GM18867 (cell line): Measurements from ENCODE around the gene NECAP2.
A peak's percentile ranks its signal among the peaks of the same experiment; 100 is the strongest.

Experiments
- ATAC-seq: cut with Tn5 transposase; IDR thresholded peaks from one replicate; pipeline ENCODE4 v1.9.1; 2021; ENCODE audit warnings: mild to moderate bottlenecking, moderate library complexity; ENCODE audit not compliant: unreplicated experiment

The NECAP2 gene, protein sequence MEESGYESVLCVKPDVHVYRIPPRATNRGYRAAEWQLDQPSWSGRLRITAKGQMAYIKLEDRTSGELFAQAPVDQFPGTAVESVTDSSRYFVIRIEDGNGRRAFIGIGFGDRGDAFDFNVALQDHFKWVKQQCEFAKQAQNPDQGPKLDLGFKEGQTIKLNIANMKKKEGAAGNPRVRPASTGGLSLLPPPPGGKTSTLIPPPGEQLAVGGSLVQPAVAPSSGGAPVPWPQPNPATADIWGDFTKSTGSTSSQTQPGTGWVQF

GRCh38 chr1:16440470-16441281, at the start of gene NECAP2:
NECAP2 (plus strand) TSS chr1:16440724; CDS start chr1:16440762, 38 bp downstream.
- peak; percentile 83 for ATAC-seq

GRCh38 chr1:16391411-16391810, 49.1 kb upstream of the NECAP2 start:
- no peak for ATAC-seq

- no peak for ATAC-seq
These were observed 47.6 kb upstream of the NECAP2 start for GRCh38 chr1:16392740-16393569.

GRCh38 chr1:16393570-16394521, 46.7 kb upstream of the NECAP2 start:
- no peak for ATAC-seq

GRCh38 chr1:16394977-16395376, 45.5 kb upstream of the NECAP2 start:
- ATAC-seq, result no peak

DNA sequence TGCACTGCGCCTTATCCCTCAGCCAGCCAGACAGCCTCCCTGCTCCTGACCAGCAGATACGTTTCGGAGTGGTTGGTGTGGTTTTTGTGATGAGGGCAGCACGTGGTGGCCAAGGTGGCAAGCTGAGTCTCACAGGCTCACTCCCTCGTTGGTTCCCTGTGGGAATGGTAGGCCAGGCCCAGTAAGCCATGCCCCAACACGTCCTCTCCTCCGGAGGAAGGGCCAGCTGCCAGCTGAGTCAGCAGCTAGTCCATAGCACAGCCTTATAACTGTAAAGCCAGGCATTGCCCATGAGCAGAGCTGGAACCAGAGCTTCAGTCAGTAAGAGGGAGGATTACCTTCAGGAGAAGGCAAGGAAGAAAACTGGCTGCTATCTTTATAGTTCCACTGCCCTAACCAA, 43.9 kb upstream of the NECAP2 start:
- no peak for ATAC-seq

DNA sequence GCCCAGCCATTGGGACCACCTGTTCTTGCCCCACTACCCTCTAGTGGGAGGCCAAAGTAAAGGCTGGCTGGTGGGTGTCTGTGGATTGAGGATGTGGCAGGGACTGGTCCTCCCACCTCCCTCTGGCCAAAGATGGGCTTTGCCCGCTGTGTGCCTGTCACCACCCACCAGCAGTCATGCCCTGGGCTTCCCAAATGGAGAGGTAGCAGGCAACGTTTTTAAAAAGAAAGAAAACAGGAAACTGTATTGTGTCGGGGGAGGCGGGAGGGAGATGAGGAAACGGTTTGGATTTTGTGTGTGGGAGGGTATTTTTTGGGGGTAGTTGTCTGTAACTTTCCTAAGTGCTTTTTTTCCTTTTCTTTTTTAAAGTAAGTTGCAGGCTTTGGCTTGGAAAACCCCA, 43.4 kb upstream of the NECAP2 start:
- no peak for ATAC-seq

DNA sequence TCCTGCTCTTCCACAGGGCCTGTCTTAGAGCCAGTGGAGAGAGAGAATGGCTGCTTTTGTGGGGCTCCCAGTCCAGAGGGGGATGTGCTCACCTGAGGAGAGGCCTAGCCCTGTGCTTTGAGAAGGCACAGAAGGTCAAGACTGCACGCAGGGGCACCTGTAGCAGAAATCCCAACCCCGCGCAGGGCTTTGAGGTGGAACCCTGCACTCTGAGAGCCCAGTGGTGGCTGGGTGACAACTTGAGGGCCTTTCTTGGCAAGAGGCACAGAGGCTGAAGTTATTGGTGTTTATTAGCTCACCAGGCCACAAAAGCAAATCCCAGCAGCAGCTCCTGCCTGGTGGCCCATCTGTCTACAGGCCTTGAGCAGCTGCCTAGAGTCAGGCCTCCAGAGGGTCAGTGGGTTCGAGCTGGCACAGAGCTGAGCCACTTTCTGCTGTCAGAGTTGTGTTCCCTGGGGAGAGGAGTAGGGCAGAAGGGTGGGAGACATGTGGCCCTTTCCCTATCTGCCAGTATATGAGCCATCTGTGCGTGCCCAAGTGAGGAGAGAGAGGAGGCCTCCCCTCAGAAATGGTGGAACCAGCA, 42.1 kb upstream of the NECAP2 start:
- no peak for ATAC-seq

DNA sequence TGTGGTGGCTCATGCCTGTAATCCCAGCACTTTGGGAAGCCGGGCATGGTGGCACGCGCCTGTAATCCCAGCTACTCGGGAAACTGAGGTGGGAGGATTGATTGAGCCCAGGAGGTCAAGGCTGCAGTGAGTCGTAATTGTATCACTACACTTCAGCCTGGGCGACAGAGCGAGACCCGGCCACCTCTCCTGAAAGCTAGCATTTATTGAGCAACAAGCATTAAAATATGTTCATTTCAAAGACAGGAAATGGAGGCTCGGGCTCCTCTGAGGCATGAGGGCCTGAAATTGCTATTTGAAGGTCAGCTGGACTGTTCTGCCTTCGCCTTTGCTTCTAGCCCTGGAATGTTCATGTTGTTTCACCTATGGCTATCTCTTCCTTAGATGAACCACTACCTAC, 37.8 kb upstream of the NECAP2 start:
- ATAC-seq, result no peak

DNA sequence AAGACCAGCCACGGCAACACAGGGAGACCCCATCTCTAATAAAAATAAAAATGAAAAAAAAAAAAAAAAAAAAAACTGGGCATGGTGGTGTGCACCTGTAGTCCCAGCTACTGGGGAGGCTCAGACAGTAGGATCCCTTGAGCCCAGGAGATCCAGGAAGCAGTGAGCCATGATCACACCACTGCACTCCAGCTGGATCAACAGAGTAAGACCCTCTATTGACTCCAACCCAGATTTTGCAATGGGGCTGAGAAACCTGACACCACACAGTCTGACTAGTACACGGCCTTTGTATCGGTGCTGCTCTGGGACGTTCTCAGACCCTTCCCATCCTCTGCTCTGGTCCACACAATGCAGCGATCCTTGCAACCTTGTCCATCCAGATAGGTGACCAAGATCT, 35.1 kb upstream of the NECAP2 start:
- ATAC-seq, result no peak

- ATAC-seq, result no peak
These were observed 33.7 kb upstream of the NECAP2 start for GRCh38 chr1:16406868-16407267.

- no peak for ATAC-seq
These were observed 30.9 kb upstream of the NECAP2 start for GRCh38 chr1:16409536-16410152.

GRCh38 chr1:16410803-16411202, 29.7 kb upstream of the NECAP2 start:
- ATAC-seq, result no peak

GRCh38 chr1:16413191-16413590, 27.3 kb upstream of the NECAP2 start:
- no peak for ATAC-seq

GRCh38 chr1:16418823-16419425, 21.6 kb upstream of the NECAP2 start:
- no peak for ATAC-seq

- ATAC-seq, result peak; percentile 90
These were observed 20.0 kb upstream of the NECAP2 start for GRCh38 chr1:16420424-16421118.

DNA sequence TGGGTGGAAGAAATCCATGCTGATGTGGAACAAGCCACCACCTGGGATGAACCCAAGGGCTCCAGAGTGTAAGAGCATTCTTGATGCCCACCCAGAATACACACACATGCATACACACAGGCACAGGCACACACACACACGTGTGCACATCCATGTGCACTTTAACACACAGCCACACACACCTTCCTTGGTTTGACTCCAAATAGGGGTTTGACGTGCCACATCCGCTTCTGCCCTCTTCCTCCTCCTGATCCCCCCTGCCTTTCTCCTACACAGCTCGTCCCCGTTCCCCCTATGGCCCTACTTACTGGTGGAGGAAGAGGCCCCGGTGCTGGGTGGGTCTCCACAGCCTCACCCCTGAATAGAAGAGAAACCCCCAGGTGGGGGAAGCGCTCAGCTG, 19.3 kb upstream of the NECAP2 start:
- ATAC-seq, result no peak

GRCh38 chr1:16422041-16422440, 18.5 kb upstream of the NECAP2 start:
- ATAC-seq, result no peak
